D341Med (cell line): ENCODE measurements around the gene PRKAR1B.

Source experiments
- DNase-seq: peaks from one replicate; pipeline ENCODE4 v3.0.0; 2012; ENCODE audit warnings: low spot score

Gene PRKAR1B

DNA sequence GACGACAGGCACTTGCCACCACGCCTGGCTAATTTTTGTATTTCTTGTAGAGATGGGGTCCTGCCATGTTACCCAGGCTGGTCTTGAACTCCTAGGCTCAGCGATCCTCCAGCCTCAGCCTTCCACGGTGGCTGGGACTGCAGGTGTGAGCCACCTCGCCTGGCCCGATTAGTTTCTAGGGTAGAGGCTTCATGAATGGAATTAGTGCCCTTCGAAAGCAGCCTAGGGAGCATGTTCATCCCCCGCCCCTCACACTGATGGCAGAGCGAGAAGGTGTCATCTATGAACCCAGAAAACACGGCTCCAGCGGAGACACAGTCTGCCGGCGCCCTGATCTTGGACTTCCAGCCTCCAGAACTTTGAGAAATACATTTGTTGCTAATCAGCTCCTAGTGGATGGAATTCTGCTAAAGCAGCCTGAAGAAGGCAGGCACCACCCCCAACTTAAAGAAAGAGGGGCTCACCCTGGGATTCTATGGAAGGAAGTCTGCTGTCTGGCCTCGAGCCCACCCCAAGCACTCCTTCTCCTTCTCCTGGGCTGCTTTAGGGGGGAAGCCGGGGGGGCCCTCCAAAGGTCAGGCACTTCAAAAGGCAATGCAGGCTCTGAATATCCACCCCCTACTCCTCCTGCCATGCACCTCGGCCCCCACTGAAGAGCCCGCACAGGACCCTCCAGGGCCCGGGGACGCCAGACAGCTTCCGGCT lies 217.5 kb downstream of the PRKAR1B start:
- DNase-seq, result no peak

DNA sequence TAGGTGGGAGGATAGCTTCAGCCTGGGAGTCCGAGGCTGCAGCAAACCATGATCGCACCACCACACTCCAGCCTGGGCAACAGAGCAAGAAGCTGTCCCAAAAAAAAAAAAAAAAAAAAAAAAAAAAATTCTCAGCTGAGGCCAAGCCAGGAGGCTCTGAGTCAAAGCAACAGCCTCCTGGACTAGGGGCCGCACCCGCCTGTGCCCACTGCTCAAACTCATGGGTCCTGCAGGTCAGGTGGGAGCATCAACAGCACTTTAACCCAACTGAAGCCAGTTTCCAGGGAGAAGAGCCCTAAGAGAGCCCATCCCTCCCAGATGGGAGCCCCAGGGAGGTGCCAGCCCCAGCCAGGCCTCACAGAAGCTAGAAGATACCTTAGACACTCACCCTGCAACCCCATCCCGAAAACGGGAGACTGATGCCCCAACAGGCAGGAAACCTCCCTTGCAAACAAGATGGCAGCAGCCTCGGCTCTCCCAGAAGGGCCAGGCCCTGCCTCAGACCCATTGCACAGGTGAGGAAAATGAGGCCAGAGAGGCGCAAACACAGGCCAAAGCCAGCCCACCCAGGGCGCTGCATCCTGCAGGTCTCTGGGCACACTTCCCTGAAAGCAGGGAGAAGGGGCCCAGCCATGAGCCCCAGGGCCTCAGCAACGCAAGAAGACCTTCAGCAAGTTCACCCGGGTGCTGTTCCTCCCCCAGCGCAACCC lies 218.5 kb downstream of the PRKAR1B start:
- no peak for DNase-seq

DNA sequence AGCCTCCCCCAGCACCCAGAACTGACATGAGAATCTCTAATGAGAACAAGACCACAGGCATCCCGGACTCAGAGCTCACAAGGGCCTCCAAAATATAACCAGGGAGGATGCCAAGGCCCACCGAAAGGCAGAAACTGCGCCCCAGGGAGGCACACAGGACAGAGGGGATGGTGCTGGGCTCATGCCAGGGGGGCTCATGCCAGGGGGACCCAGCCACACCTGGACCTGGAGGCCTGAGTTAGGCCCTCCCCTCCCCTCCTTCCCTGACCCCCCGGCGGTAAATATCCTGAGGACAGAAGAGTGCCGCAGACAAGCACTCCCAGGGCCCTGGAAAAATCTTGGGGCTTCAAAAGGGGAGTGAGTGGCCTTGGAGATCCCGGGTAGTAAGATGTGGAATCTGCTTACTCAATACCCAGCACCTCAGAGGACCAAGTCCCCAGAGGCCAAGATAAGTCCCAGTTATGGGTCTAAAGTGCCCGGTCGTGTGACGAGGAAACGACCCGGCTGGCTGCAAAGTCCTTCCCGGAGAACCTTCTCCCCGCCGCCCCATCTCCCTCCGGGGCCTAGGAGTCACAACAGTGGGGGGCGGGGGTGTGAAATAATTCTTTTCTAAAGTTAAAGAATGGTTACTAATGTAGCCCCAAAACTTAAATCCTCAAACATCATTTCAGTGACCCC lies 219.3 kb downstream of the PRKAR1B start:
- no peak for DNase-seq

DNA sequence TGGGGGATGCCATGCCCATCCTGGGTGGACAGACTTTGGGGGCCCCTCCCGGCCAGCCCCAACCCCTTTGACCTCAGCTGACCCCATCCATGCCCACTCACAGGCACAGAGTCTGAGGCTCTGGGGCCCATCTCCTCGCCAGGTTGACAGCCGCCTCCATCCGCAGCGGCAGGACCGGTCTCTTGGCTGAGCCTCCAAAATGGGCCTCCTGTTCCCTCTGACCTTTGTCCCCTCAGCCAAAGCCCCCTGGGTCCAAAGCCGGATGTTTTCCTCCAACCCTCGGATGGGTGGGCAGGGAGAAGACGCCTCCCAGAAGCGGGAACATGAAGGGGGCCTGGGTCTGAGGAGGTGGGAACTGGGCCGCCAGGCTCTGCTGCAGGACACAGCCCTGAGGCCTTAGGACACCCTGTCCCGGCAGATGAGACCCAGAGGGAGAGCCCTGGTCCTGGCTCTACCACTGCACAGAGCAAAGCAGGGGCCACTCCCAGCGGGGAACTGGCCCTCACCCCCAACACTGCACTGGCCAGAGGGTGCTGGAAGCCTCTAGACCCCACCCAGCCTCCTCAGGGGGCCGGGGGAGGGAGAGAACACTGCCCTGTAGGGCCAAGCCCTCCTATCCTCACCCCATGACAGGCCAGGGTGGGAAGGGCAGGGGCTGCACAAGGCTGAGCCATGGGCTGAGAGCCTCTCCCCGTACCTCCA lies 220.0 kb downstream of the PRKAR1B start:
- no peak for DNase-seq

DNA sequence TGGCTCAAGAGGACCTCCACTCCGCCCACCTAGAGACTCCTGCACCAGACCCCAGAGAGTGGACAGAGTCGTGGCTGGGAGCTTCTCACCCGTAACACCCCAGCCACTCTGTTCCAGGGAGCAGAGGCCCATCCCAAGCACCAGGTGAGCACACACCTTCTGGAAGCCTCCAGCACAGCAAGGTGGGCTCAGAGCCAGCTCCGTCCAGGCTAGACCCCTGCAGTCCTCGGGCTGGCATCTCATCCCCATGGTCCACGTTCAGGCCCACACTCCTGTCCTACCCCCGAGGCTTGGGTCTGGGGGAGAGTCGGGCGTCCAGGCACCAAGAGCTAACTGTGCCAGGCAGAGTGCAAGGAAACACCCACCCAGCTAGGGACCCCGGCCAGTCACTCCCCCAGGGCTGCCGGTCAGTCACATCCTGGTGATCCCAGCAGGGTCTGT lies 220.7 kb downstream of the PRKAR1B start:
- no peak for DNase-seq

DNA sequence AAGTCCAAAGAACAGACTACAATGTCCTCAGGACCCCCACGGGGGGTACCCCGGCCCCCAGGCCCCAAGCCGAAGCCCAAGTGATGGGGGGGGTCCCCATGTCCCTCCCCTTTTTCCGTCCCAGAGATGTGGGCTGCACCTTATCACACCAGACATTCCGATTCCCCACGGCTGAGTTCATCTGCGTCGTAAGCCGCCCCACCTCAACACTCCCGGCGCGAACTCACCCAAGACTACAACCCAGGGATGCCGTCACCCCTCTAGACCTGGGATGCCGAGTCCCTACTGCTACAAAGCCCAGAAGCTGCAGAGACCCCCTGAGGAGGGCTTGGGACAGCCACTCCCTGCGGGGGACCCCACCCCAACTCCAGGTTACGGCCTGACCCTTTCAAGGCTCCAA lies 221.9 kb downstream of the PRKAR1B start:
- DNase-seq, result no peak

DNA sequence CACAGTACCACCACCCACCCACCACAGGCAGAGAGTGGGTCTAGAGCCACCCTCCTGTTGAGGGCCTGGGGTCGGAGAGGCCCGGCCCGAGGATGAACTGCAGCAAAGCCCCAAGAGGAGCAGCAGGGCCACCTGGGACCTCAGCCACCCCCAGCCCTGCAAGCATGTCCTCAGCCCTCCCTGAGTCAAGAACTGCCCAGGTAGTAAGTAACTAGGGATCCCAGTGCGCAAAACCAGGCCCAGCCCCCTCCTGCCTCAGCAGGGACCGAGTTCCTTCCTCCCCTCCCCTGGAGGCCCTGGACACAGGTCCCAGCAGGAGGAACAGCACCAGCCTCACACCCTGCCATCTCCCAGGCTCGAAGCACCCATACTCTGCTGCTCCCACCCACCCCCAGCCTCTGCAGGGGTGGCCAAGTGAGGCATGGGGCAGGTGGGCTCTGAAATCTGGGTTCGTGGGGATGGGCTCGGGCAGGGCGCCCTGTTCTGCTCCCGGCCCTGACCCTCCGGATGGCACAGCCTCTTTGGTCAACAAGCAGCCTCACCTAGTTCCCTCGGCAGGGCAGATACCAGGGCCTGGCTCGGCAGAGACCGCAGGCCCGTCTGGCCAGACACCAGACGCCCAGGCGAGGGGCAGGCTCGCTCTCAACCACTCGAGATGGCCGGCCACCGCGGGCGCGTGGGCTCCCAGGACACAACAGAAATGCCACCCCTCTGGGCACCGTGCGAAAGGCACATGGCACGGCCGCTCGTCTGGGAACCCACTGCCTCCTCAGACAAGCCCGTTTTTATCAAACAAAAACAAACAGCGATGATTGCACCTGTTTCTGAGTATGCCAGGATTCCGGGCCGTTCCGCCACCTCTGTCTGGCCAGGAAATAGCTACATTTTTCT lies 222.6 kb downstream of the PRKAR1B start:
- DNase-seq, result no peak

DNA sequence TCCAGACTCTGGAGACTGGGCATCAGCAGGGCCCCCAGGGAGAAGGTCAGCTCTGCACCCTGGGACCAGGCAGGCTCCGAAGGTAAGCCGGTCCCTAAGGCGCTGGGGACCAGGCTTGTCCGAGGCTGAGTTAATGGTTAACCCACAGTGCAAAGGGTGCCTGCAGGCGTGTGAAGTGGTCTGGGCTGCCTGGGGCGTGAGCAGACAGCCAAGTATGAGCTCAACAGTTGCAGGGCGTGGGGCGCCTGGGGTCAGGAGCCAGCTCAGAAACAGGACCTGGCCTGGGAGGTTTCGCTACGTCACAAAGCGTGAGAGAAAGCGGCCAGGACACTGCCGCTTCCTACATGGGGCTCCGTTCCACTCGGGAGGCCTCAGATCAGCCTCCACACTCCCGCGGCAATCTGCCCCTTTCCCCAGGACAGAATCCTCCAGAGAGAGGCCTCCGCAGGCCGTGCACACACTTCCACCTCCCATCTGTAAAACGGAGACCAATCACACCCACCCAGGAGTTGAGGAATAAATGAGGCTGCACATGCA lies 223.4 kb downstream of the PRKAR1B start:
- no peak for DNase-seq

DNA sequence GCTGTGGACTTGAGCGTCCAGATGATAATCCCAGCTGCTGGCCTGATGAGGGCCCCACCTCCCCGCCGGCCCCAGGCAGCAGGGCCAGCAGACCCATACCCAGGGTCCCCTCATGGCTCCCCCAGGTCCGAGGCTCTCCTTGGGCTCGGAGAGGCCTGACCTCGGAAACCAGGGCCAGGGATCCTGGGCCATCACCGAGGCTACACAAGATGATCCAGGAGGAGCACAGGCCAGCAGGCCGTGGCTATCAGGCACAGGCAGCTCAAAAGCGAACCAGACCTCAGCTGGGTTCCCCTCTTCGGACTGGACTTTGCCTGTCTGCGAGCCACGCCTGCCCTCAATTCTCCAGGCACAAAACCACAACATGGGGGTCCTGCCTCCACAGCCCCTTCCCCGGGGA lies 224.8 kb downstream of the PRKAR1B start:
- no peak for DNase-seq

DNA sequence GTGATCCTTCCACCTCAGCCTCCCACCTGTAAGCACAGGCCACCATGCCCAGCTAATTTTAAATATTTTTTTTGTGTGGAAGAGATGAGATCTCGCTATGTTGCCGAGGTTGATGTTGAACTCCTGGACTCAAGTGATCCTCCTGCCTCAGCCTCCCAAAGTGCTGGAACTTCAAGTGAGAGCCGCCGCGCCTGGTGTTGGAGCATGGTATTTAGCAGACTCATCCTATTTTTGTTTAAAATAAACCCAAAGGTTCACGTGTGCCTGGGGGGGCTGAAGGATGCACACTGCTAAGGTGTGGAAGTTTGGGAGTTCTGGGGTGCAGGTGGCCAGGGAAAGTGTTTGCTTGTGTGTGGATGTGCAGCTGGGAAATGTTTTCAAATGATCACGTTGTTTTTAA lies 225.6 kb downstream of the PRKAR1B start:
- no peak for DNase-seq

DNA sequence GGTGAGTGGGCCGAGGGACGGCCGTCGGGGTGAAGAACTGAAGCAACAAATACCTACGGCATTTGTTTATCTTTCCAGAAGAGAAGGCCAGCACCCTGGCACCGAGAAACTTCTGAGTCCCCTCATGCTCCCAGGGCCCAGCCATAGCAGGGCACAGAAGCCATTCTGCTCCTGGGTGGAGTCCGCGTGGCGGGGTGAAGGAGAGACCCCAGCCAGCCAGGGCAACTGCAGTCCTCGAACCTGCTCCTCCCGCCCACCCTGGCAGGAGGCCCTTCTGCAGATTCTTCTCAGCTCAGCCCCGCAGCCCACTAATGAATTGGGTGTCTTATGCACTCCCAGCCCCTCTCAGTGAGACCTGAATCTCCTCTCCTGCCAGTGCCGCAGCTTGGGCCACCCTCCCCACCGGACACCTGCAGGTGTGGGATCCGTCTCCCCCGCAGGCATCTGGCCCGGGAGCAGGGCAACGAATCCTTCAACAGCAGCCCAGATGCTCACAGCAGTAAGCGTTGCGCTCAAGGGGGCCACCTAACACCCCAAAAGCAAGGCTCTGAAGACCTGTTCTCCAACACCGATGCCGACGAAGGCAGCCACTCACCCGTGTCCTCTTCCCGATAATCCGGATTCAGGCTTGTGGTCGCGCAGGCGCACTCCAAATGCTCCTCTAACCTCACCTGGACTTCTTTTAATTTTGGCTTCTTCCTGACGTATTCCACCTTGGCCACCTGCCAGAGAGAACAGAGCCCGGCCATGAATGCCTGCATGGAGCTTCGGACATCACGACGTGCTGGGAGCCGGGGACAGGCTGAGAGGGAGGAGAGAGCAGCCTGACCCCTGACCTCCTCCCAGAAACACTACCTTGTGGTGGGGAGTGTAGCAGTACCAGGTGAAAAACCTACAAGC lies 226.3 kb downstream of the PRKAR1B start:
- DNase-seq, result no peak

DNA sequence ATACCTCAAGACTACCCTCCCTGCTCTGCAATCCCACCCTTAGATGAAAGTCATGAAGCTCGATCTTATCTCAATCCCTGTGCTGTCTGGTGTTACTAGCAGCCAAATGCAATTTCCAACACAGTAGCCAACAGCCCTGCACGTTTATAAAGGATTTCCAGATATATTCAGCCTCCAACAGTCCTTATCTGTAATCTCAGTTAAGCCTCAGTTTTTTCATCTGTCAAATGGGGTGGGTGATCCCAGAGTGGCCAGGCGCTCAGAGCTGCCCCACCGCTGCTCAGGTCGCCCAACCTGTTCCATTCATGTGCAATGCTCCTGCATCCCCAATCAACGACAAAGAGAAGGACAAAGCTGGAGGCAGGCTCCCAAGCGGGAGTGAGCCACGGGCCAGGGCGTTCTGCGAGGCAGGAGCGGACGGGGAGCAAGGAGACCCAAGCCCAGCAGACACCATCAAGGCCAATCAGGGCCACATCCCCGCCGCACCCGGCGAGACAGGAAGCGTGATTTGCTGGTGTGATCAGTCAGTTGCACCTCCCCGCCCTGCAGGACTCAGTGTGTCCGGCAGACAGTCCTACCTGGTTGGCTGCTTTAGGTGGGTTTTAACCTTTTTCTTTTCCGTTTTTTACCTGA lies 227.1 kb downstream of the PRKAR1B start:
- no peak for DNase-seq
